KOPT-K1 (cell line): ENCODE measurements around the gene FAM171A1.
A peak's percentile ranks its signal among the peaks of the same experiment; 100 is the strongest.

Experiments
- H3K27ac ChIP-seq: fragments of 200-600 bp; sonication (generic); 2 replicates; pipeline ENCODE4 v1.5.1; 2016; ENCODE audit warnings: antibody characterized with exemption, mild to moderate bottlenecking, low read depth, low read length; ENCODE audit not compliant: poor library complexity, severe bottlenecking
- H3K36me3 ChIP-seq: fragments of 200-600 bp; sonication (generic); 2 replicates; pipeline ENCODE4 v1.5.1; 2017; ENCODE audit warnings: antibody characterized with exemption, mild to moderate bottlenecking, low read length, moderate library complexity; ENCODE audit not compliant: insufficient read depth
- H3K9me3 ChIP-seq: fragments of 200-600 bp; sonication (generic); 2 replicates; pipeline ENCODE4 v1.5.1; 2017; ENCODE audit warnings: antibody characterized with exemption, low read length, mild to moderate bottlenecking; ENCODE audit not compliant: insufficient read depth, poor library complexity, severe bottlenecking

FAM171A1 gene

DNA sequence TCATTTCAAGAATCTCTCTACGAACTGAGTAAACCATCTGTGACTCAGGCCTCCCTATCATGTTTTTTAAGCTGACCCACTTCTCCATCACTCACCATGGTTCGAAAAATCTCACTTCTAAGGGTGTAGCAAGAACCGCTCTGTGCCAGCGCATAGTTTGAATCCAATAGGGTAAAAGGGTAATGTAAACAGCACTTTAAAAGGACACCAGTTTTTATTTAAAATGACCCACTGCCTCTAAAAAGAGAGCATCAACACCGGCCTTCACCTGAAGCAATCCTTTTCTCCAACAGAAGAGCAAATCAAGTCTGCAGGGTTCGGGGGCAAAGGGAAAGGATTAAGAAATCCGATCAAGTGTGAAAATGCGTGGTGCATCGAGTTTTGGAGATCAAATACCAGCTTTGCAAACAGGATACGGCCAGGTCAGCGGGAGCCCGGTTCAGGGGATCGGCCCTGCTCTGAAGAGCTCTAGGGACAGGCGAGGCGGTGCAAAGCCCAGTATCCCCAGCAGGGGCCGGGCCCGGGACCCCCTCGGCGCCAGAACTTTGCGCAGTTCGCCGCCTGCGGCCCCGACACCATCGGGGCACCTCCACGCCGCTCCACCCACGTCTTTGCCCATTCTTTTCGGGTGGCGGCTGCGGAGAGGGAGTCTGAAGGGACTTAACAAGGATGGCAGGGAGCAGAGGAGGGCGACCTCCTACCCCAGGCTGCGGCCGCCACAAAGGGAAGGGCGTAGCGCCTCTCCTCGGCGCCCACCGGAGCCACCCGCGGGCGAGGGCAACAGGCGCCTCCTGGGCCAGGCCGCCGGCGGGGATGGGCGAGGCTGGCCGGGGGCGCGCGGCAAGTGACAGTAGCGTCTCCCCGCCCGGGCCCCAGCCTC, 203.4 kb downstream of the FAM171A1 start:
- no peaks in the 10 kb centered on the region for H3K36me3 ChIP-seq
- no peaks in the 10 kb centered on the region for H3K9me3 ChIP-seq
- H3K27ac ChIP-seq: peak overlapping the region; percentile 70

DNA sequence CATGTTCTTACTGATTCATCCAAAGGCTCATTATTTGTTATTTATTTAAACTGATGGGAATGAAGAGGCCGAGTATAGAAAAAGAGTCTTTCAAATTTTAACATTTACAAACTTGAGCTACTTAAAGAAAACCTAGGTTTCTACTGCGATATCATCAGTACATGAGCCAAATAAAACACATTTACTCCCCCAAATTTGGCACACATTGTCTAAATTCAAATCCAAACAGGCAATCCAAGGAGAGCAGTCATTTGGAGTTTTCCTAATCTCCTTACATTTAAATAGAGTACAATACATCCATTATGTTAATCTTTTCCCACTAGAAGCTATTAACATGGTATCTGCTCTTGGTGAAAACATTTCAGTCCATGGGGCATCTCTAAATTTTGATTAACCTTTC, 204.8 kb downstream of the FAM171A1 start:
- Histone ChIP-seq H3K9me3 (no peaks in the 10 kb centered on the region), H3K27ac (no peak overlapping the region), H3K36me3 (no peaks in the 10 kb centered on the region)

DNA sequence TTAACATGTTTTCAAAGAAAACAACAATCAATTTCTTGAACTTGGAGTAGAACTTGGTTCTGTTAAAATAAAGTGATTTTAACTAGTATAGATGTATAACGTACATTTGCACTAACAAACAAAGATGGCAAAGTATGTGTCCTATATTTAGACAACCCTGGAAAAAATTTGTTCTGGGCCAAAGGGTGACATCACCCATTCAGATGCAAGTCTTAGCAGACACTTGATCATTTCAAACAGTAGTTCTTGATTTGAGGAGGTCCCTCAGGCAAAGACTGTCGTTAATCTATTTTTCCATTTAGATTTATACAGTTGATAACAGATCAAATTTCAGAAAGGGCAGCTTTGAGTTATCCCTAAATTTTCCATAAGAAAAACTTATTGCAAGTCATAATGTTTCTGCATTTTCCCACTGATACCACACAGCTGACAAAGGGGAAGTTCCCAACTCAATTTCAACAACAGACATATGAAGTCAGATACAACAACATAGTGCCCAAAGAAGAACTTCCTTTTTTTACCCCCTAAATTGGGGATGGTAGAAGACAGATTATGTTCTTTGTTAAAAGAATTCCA, 207.7 kb downstream of the FAM171A1 start:
- no peaks in the 10 kb centered on the region for H3K36me3 ChIP-seq
- H3K27ac ChIP-seq: no peak overlapping the region
- no peaks in the 10 kb centered on the region for H3K9me3 ChIP-seq
